ENCODE measurements around the gene PDE8A.
"Not testable (repeated sequence)": the region's sequence is repeated elsewhere in the genome, so short reads cannot be mapped to it uniquely, and the experiment has no call there.

The PDE8A gene

GRCh38 chr15:85007741-85008397 lies 26.2 kb downstream of the PDE8A start:
- TF ChIP-seq CTCF (IDR thresholded peaks at IDR 0.05; ENCODE audit: extremely low read depth, missing control alignments): no peak
- no peak for DNase-seq (ENCODE audit: low spot score)

- TF ChIP-seq CTCF (IDR thresholded peaks at IDR 0.05; ENCODE audit: extremely low read depth, missing control alignments): no peak
- no peak for DNase-seq (ENCODE audit: low spot score)
Observed at GRCh38 chr15:85008474-85009260, 27.0 kb downstream of the PDE8A start.

DNA sequence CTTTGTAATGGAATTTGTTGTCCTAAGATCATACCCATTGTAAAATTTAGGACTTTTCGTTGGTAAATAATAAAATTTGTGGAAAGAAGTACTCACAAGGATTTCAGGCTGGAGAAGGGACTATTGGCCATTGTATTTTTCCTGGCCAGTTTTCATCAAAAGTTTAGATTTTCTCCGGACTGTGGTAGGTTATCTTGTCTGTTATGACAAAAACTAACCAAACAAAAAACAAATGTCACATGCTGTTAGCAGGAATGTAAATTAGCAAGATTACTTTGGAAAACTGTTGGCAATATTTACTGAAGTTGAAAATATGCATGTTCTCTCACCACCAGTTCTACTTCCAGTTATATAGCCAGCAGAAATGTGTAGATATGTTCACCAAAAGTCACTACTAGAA lies 27.8 kb downstream of the PDE8A start:
- no peak for TF ChIP-seq CTCF (IDR thresholded peaks at IDR 0.05; ENCODE audit: extremely low read depth, missing control alignments)
- no peak for DNase-seq (ENCODE audit: low spot score)

DNA sequence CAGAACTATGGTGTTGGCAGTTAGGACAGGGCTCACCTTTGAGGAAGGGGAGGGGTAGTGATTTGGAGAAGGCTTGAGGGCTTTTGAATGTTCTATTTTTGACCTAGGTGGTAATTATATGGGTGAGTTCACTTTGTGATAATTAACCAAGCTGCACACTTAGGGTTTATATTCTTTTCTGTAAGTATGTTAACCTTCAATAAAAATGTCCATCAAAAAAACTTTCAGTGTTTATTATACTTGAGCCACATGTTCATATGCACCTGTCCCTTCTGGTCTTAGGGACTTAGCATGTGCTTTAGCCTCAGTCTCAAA lies 28.4 kb downstream of the PDE8A start:
- no peak for TF ChIP-seq CTCF (IDR thresholded peaks at IDR 0.05; ENCODE audit: extremely low read depth, missing control alignments)
- no peak for DNase-seq (ENCODE audit: low spot score)

GRCh38 chr15:85010386-85011159 lies 28.9 kb downstream of the PDE8A start:
- TF ChIP-seq CTCF (IDR thresholded peaks at IDR 0.05; ENCODE audit: extremely low read depth, missing control alignments): no peak
- DNase-seq (ENCODE audit: low spot score): no peak

- DNase-seq (ENCODE audit: low spot score): no peak
- no peak for TF ChIP-seq CTCF (IDR thresholded peaks at IDR 0.05; ENCODE audit: extremely low read depth, missing control alignments)
Observed at GRCh38 chr15:85011160-85011571, 29.5 kb downstream of the PDE8A start.

DNA sequence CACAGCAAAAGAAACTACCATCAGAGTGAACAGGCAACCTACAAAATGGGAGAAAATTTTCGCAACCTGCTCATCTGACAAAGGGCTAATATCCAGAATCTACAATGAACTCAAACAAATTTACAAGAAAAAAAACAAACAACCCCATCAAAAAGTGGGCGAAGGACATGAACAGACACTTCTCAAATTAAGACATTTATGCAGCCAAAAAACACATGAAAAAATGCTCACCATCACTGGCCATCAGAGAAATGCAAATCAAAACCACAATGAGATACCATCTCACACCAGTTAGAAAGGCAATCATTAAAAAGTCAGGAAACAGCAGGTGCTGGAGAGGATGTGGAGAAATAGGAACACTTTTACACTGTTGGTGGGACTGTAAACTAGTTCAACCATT lies 30.1 kb downstream of the PDE8A start:
- not testable (repeated sequence) for DNase-seq (ENCODE audit: low spot score)

Measured in GM20000 (cell line).